ACHN (cell line): ENCODE data around the gene DNAJC1.

Experiments
- DNase-seq: peaks from one replicate; pipeline ENCODE4 v3.0.0-alpha.2; 2015
- in situ Hi-C: cut with HindIII; loops from 2 replicates; pipeline ENCODE4 v1.10.0; 2017; ENCODE audit warnings: low sequenced_read_pairs, low pct_ligation_motif_present, low pct_unique_long_range_greater_than_20kb

DNAJC1 gene

GRCh38 chr10:22016046-22016705 is 12.6 kb upstream of the DNAJC1 start:
- in situ Hi-C loops: no loop called here

GRCh38 chr10:22010973-22011408 is 7.5 kb upstream of the DNAJC1 start:
- in situ Hi-C loops: no loop called here
- peak; percentile 39 for DNase-seq

More at GRCh38 chr10:22016046-22016705, 12.6 kb upstream of the DNAJC1 start:
- no peak for DNase-seq

DNA sequence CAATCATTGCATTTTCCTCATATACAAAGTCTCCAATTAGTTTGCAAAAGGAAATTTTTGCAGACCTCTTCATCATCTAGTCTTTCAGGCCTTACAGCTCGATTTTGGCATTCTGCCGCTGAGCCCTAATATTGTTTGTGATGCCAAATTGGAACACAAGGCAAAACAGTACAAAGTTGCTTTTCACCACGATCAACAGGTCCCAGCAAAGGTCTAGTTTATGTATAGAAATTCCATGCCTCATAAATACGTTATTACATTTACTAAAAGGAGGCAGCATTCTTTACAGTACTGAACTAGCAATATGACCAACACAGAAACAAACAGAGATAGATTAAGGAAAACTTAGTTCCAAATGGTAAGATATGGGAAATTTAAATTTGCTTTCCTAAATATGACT is 7.0 kb upstream of the DNAJC1 start:
- in situ Hi-C loops: no loop called here
- DNase-seq: no peak

- in situ Hi-C loops: no loop called here
Measured at GRCh38 chr10:22006379-22006884, 2.9 kb upstream of the DNAJC1 start.

GRCh38 chr10:22005763-22006162 is 2.2 kb upstream of the DNAJC1 start:
- in situ Hi-C loops: no loop called here
- DNase-seq: no peak

More at GRCh38 chr10:22006379-22006884, 2.9 kb upstream of the DNAJC1 start:
- DNase-seq: no peak

- in situ Hi-C loops: no loop called here
- DNase-seq: no peak
Measured at GRCh38 chr10:22003964-22004281, 393 bp upstream of the DNAJC1 start.

DNA sequence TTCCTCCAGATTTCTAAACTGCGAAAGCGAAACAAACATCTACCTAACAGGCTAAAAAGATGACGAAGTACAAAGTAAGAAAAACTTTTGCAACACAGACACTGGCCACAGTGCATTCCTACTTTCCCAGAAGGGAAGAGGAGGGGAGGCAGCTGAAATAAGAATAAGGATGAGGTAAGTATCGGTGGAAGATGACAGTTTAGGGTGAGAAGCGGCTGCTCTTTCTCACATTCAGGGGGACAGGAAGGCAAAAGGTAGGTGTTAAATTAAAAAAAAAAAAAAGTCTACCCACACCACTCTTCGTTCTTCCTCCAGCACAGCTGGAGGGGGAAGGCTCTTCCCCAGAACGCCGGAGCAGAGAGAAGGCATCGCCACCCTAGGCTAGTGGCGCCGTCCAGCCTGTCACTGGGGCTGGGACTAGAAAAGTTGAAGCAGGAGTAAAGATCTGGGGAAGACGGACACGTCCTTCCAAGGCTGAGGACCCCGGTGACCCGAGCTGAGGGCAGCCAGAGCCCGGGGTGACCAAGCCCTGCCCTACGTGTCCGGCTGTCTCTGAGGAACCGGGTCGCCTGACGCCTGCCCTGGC is 846 bp downstream of the DNAJC1 start:
- DNase-seq: peak; percentile 49
- in situ Hi-C loops: no loop called here

GRCh38 chr10:21995557-21995956 is 8.0 kb downstream of the DNAJC1 start:
- no peak for DNase-seq
- in situ Hi-C loops: no loop called here

- DNase-seq: peak; percentile 22
Measured at GRCh38 chr10:21993360-21994001, 10.0 kb downstream of the DNAJC1 start.

DNA sequence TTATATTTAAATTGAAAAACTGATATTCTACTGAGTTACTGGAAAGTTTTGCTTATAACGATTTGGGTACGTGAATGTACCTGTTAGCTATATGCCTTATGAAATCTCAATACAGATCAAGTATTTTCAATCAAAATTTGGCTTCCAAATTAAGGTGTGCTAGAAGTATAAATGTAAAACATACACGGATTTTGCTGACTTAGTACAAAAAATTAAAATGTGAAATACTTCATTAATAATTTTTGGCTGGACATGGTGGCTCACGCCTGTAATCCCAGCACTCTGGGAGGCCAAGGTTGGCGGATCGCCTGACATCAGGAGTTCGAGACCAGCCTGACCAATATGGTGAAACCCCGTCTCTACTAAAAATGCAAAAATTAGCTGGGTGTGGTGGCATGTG is 11.7 kb downstream of the DNAJC1 start:
- in situ Hi-C loops: no loop called here
- no peak for DNase-seq

More at GRCh38 chr10:21993360-21994001, 10.0 kb downstream of the DNAJC1 start:
- in situ Hi-C loops: no loop called here

GRCh38 chr10:21990449-21990848 is 13.1 kb downstream of the DNAJC1 start:
- DNase-seq: no peak
- in situ Hi-C loops: no loop called here

DNA sequence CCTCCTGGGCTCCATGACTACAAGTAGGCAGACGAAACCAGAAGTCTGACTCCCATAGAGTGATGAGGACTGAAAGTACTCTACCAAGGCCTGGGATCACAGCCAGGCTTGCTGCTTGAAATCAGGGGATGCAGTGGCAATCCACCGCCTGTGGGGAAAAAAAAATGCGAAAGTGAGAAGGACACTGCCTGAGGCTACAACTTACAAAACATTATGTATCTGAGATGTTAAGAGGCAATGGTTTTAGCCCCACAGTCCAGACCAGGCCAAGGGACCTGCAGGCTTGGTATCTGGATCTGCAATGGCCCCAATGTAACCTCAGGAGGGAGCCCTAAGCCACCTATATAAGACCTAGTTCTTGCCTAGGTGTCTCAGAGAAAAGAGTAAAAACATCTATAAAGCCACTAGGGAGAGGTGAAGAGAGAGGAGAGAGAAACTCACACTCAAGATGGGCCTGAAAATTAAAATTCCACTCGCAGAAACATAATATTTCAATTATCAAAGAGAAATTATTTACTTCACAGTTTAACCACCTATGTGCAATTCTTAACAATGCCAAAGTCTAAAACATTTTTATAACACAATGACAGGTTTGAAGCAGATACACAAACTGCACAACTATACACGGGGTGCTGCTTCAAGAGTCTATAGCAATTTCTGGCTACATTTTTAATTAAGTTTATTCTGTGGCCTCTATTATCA is 13.9 kb downstream of the DNAJC1 start:
- in situ Hi-C loops: no loop called here

GRCh38 chr10:21985541-21985940 is 18.0 kb downstream of the DNAJC1 start:
- in situ Hi-C loops: no loop called here

More for the DNA sequence above, 13.9 kb downstream of the DNAJC1 start:
- DNase-seq: peak; percentile 59

DNA sequence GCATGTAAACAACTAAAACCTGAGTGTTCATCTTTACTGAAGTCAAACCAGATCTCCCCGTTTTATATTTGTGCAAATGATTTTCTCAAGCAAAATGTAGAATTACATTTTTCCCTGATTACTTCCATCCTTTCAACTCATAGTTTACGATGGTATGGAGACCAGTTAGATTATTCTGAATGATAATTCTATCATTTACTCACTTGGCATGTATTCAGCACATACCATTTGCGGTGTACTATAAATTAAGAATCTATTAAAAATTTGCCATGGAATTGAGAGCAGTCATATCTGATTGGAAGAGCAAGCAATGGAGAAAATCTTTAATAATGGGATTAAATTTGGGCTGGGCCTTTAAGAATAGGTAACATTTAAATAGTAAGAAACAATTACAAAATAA is 22.4 kb downstream of the DNAJC1 start:
- no peak for DNase-seq
- in situ Hi-C loops: no loop called here

More at GRCh38 chr10:21985541-21985940, 18.0 kb downstream of the DNAJC1 start:
- no peak for DNase-seq

DNA sequence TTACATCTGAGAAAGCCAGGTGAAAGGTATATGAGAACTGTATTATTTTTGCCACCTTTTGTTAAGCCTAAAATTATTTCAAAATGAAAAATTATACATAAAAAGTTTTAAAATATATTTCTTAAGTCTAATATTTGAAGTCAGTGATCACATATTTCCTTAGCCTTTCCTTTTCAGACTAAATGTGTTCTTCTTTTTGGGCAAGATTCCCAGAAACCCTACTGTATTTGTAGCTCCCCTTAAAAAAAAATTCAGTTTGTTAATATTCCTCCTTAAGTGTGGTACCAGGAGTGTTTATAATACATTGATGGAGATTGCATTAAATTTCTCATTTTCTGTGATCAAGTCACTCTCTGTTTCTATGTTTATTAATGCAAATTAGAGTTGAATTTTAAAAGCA is 22.8 kb downstream of the DNAJC1 start:
- in situ Hi-C loops: no loop called here
- no peak for DNase-seq

GRCh38 chr10:21978191-21978862 is 25.2 kb downstream of the DNAJC1 start:
- peak; percentile 22 for DNase-seq
- in situ Hi-C loops: no loop called here

DNA sequence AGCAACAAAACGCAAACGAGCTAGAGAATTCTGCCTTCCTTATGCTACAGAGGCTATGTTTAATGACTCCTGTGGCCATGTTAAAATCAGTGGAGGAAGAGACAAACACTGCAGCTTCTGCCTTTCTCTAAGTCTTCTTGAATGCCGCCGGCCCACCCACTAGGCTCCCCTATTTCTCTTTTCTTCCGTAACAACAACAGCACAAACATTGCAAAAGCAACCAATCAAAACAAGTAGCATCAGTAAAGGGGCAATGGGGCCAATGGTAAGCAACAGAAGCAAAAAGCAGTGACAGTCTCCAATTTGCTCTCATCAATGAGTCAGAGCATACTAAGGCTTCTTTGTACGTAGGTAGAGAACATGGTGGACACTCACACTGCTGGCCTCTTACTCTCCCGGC is 26.8 kb downstream of the DNAJC1 start:
- in situ Hi-C loops: no loop called here
- no peak for DNase-seq

- in situ Hi-C loops: no loop called here
- no peak for DNase-seq
Measured at GRCh38 chr10:21976280-21976679, 27.2 kb downstream of the DNAJC1 start.
